Fibroblast of skin of scalp (primary cell): ENCODE measurements around the gene SPEG.
A peak's percentile ranks its signal among the peaks of the same experiment; 100 is the strongest.

ENCODE experiments used
- DNase-seq: peaks from one replicate; pipeline ENCODE4 v3.0.0-alpha.2; 2013

SPEG gene

GRCh38 chr2:219444566-219445091, 10.0 kb downstream of the SPEG start:
- DNase-seq: no peak

- DNase-seq: no peak
Observed at GRCh38 chr2:219445220-219445640, 10.6 kb downstream of the SPEG start.

DNA sequence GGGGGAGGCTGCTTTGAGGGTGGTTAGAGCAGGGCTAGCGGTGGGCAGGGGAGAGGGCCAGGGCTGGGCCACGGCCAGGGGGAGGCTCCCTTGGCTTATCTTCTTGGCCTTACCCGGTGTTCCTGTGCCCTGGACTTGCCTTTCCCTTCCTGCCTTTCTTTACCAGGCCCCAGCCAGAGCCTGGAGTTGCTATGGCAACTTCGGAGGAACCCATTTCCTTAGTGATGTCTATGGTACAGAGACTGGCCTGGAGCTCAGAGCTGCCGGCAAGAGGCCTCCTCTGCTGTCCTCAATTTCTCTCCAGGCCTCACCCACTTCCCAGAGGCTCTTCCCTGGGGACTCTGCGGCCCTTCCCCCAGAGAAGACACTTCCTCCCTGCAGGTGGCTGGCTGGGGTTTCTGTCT, 11.5 kb downstream of the SPEG start:
- DNase-seq: peak; percentile 73

- DNase-seq: no peak
Observed at GRCh38 chr2:219446689-219447088, 12.0 kb downstream of the SPEG start.

DNA sequence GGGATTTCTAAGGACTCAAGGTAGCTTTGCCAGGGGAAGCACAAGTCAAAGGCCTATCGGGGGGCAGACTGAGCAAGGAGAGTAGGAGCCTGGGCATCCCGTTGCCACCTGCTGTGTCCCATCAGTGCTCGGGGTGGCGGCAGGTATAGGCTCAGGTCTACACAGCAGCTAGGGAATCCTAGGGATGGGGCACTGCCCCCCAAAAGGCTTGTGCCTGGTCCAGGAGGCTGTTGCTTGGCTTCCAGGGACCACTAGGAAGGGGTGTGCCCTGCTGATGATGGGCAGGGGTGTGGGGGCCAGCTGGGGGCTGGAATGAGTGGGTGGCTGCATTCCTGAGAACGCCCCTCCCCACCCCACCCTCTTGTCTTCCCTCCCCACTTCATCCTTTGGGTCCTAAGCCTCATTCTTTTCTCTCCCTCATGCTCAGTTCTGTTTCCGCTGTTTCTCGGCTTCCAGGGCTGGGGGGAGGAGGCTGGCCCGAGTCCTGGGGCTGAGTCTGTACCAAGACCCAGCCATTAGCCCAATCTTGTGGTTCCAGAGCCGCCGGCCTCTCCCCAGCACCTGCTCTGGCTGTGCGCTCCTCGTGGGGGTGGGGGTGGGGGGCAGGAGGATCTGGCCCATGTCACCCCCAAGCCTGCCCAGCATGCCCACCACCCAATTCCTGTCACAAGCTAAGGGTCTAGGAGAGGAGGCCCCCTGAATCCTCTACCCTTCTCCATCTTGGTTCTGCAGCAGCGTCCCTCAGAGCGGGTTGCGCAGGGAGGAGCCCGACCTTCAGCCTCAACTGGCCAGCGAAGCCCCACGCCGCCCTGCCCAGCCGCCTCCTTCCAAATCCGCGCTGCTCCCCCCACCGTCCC, 12.8 kb downstream of the SPEG start:
- peak; percentile 55 for DNase-seq

GRCh38 chr2:219448099-219448775, 13.6 kb downstream of the SPEG start:
- no peak for DNase-seq

DNA sequence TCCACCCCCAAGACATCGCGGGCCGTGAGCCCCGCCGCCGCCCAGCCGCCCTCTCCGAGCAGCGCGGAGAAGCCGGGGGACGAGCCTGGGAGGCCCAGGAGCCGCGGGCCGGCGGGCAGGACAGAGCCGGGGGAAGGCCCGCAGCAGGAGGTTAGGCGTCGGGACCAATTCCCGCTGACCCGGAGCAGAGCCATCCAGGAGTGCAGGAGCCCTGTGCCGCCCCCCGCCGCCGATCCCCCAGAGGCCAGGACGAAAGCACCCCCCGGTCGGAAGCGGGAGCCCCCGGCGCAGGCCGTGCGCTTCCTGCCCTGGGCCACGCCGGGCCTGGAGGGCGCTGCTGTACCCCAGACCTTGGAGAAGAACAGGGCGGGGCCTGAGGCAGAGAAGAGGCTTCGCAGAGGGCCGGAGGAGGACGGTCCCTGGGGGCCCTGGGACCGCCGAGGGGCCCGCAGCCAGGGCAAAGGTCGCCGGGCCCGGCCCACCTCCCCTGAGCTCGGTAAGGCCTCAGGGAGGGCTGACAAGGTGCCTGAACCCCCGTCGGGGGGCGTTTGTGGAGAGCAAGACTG, 14.2 kb downstream of the SPEG start:
- DNase-seq: no peak

- DNase-seq: no peak
Observed at GRCh38 chr2:219449609-219450008, 15.0 kb downstream of the SPEG start.

DNA sequence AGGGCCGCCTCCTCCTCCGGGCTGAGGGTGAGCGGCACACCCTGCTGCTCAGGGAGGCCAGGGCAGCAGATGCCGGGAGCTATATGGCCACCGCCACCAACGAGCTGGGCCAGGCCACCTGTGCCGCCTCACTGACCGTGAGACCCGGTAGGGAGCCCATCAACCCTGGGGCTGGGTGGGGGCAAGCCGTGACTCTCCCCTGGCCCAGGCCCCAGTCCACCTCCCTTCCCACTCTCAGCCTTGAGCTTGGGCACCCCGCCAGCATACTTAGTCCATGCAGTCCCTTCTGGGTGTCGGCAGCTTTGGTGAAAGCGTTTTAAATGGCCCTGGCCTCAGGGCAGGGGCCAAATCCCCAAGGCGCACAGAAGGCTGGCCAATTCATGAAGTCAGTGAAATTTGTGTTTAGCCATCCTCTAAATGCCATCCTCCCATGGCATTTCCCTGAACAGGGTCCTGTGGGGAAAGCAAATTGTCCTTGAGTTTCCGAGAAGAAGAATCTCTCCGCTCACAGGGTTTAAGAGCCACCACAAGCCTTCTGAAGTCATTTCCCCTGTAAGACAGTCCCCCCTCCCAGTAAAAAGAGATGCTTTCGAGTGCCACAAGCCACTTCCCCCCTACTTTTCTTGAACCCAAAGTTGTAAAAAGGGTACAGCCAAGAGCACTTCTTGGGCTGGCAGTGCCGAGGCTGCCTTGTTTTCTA, 17.2 kb downstream of the SPEG start:
- DNase-seq: peak; percentile 66

- DNase-seq: peak; percentile 99
Observed at GRCh38 chr2:219452361-219453317, 18.0 kb downstream of the SPEG start.

DNA sequence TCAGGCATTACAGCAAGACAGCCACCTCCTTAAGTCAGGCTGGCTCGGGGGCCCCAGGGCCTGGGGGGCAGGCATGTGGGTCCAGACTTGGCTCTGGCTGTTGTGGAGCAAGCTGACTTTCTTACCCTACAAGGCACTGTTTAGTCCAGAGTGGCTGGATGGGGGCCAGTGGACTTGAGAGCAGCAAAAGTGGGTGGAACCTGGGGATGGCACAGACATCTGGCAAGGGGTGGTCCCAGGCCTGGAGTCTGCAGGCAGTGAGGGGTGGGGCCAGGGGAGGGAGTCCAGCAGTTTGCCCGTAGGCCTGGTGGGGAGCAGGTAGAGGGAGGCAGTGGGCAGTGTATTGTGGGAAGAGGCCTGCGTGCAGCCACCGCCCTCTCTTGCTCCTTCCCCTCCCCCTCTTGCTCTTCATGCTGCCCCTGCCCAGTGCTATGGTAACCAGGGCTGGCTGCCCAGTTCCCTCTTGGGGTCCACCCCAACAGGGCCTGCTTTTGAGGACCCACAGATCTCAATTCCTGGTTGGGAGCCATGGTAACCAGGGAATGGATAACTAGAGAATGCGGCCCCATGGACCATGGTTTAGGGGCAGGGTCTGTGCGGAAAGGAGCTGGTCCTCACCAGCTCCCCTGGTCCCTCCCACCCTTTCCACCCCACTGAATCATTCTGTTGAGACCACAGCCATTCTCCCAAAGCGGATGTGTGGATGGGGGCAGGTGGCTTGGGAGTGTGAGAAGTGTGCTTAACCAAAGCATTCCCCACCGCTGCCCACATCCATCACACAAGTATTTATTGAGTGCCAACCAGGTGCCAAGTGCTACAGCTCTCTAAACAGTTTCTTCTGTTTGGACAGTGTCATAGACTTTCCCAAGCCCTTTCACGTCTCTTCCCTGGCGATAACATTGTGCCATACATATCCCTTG, 19.3 kb downstream of the SPEG start:
- peak; percentile 99 for DNase-seq

GRCh38 chr2:219455581-219455980, 20.9 kb downstream of the SPEG start:
- DNase-seq: no peak

GRCh38 chr2:219457784-219458369, 23.2 kb downstream of the SPEG start:
- DNase-seq: no peak

DNA sequence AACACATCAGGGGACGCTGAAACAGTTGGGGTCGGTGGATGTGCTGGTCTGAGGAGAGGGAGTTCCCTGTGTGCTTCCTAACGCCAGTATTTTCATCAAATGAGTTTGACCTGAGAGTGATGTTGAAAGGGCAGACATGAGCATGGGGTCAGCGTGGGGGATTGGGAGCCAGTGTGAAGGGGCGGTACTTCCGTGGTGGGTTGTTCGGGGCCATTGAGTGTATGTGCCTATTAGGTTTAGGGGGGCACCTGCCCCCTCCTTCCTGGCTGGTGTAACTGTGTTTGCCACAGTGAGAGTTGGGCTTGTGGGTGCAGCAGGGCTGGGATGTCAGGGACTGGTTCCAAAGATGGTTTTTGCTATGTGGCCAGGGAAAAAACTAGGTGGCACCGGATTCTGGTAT, 24.4 kb downstream of the SPEG start:
- DNase-seq: no peak

GRCh38 chr2:219459460-219460311, 25.0 kb downstream of the SPEG start:
- peak; percentile 59 for DNase-seq

DNA sequence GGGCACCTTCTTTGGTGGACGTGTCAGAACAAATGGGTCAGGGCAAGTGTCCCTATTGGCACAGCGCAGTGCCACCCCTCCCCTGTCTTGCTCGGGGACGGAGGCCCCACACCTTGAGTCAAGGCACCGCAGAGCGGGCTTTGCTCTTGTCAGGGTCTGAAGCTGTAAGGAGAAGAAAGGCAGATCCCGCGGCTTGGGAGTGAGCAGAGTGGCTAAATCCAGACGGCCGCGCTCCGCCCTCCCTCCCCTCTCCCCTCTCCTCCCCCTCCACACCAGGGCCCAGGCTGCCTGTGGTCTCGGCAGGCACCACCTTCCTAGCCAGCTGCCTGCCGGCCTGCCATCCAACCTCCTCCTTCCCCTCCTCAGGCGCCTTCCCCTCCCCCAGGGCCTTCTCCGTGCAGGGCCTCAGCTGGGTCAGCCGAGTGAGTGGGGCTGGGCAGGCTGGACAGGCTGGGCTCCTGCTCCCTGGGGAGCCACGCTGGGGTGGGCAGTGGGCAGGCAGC, 25.8 kb downstream of the SPEG start:
- peak; percentile 94 for DNase-seq

DNA sequence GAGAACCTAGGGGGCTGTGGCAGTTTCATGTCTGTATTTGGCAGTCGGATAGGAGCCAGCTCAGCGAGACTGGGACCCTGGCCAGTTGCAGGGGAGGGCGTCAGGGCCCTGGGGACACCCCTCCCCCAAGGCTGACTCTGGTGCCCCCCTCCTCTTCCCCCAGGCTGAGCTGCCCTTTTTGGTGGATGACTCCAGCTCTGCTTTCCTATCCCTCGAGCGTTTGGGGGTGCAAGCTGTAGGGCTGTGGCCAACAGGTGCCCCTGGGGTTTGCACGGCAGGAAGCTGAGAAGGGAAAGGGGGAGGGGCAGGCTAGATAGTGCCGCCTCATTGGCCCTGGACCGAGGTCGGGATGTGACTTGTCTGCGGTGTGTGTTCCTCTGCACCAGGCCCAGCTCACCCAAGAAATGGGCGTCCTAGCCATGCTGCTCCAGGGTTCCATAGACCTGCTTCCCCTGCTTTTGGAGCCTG, 26.4 kb downstream of the SPEG start:
- peak; percentile 80 for DNase-seq

- no peak for DNase-seq
Observed at GRCh38 chr2:219461669-219462068, 27.0 kb downstream of the SPEG start.

DNA sequence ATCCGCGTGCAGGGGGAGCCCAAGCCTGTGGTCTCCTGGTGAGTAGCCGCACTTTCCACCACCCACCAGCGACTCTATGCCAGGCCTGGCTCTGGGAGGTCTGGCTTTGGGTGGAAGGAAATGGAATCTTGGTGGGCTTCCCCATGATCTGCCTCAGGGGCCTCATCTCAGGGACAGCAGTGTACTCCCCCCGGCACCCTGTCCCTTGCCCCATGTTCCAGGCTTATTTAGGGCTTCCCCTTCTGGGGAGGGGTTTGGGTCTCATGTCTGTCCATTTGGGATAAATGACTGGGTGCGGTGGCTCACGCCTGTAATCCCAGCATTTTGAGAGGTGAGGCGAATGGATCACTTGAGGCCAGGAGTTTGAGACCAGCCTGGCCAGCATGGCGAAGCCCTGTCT, 27.7 kb downstream of the SPEG start:
- DNase-seq: no peak
